ENCODE measurements around the gene PRDM2.

GRCh38 chr1:13820456-13820855, 120.5 kb downstream of the PRDM2 start:
- TF ChIP-seq EZH2 (optimal IDR thresholded peaks at IDR 0.05; ENCODE audit: low read depth, low read length) (no peak), EZH2phosphoT487 (IDR thresholded peaks at IDR 0.05; ENCODE audit: low read length) (no peak), CTCF (IDR thresholded peaks at IDR 0.05; ENCODE audit: low read length) (no peak)
